Measurements from ENCODE around the gene DIAPH3.

Gene DIAPH3

DNA sequence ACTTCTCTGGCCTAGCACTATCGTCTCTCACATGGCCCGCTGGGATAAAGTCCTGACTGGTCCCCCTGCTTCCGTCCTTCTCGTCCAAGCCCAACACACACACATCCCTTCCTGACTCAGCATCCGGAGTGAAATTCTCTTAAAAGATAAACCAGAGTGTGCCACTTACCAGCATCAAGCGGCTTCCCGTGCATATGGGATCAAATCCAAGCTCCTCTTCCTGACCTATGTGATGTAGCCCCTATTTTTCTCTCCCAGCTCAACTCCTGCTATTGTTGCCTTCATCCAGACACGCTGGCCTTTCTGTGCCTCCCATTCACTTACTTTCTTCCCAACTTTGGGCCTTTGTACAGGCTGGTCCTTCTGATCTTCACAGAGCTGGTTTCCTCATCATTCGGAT is 530.4 kb downstream of the DIAPH3 start:
- H4K8ac ChIP-seq (ENCODE audit: low read length) = no peak overlapping the region
- H3K18ac ChIP-seq (ENCODE audit: low read depth in 1 of 2, low read length in 2 of 2) = no peak overlapping the region
- H3K9me3 ChIP-seq (ENCODE audit: control insufficient read depth, low read length) = peaks cover 3% of the 10 kb centered on the region
- H2BK120ac ChIP-seq (ENCODE audit: low read depth, low read length) = no peak overlapping the region
- no peak overlapping the region for H3K4ac ChIP-seq (ENCODE audit: low read depth in 1 of 2, low read length in 2 of 2)
- no peak overlapping the region for H2BK5ac ChIP-seq (ENCODE audit: low read depth, low read length, poor library complexity, severe bottlenecking)
- H3K79me1 ChIP-seq (replicated peaks; ENCODE audit: low read length, poor library complexity, severe bottlenecking) = no peaks in the 10 kb centered on the region
- no peak overlapping the region for H3K4me3 ChIP-seq (ENCODE audit: insufficient read depth in 1 of 2, low read depth in 1 of 2, low read length in 2 of 2)
- no peak overlapping the region for H3K4me2 ChIP-seq (ENCODE audit: low read length, poor library complexity, severe bottlenecking)
- no peak overlapping the region for H3K27ac ChIP-seq (ENCODE audit: low read length, poor library complexity, severe bottlenecking)
- no peak overlapping the region for H2AK5ac ChIP-seq (ENCODE audit: low read length, severe bottlenecking)
- no peak overlapping the region for H4K91ac ChIP-seq (ENCODE audit: low read length)
- no peaks in the 10 kb centered on the region for H3K36me3 ChIP-seq (ENCODE audit: control insufficient read depth in 1 of 2, insufficient read depth in 2 of 2, low read depth in 1 of 2, low read length in 2 of 2)
- H2AFZ ChIP-seq (ENCODE audit: low read depth, low read length) = no peak overlapping the region
- no peak overlapping the region for H3K14ac ChIP-seq (ENCODE audit: low read length in 2 of 2)
- H2BK15ac ChIP-seq (ENCODE audit: low read depth, poor library complexity, severe bottlenecking) = no peak overlapping the region
- H3K4me1 ChIP-seq (ENCODE audit: control insufficient read depth, insufficient read depth, low read depth, low read length) = no peaks in the 10 kb centered on the region
- H3K23ac ChIP-seq (ENCODE audit: low read length in 2 of 2) = no peak overlapping the region
- H3K27me3 ChIP-seq (ENCODE audit: control insufficient read depth in 1 of 2, insufficient read depth in 1 of 2, low read length in 2 of 2) = peaks cover 6 to 14% of the 10 kb centered on the region in 2 experiments
- H3K9ac ChIP-seq (ENCODE audit: low read length) = no peak overlapping the region
- no peak overlapping the region for H2BK12ac ChIP-seq (ENCODE audit: low read length in 2 of 2)
- 90% methylated on average over 9 of the region's 9 CpGs for WGBS
- DNase-seq = no peak

DNA sequence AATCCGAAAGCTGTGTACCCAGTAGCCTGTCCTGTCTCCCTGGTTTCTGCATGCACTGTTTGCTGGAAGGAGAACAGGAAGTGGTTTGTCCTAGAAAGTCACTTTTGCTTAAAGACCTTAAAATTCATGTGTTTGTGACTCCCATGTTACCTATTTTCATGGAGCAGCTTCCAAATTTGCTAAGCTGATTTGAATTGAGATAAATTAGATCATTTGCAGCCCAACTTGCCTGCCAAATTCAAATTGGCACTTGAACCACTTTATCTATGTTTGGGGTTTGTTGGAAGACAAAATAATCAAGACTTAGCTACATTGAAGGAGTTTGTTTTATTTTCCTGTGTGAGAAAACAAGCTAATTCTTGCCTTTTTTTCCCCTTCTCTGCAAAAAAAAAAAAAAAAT is 532.5 kb downstream of the DIAPH3 start:
- H2AFZ ChIP-seq (ENCODE audit: low read depth, low read length) = no peak overlapping the region
- no peak overlapping the region for H2AK5ac ChIP-seq (ENCODE audit: low read length, severe bottlenecking)
- H3K23ac ChIP-seq (ENCODE audit: low read length in 2 of 2) = no peak overlapping the region
- no peak overlapping the region for H3K4me3 ChIP-seq (ENCODE audit: insufficient read depth in 1 of 2, low read depth in 1 of 2, low read length in 2 of 2)
- no peaks in the 10 kb centered on the region for H3K9me3 ChIP-seq (ENCODE audit: control insufficient read depth, low read length)
- no peak overlapping the region for H2BK120ac ChIP-seq (ENCODE audit: low read depth, low read length)
- no peaks in the 10 kb centered on the region for H3K36me3 ChIP-seq (ENCODE audit: control insufficient read depth in 1 of 2, insufficient read depth in 2 of 2, low read depth in 1 of 2, low read length in 2 of 2)
- no peak overlapping the region for H4K91ac ChIP-seq (ENCODE audit: low read length)
- no peak overlapping the region for H3K4me2 ChIP-seq (ENCODE audit: low read length, poor library complexity, severe bottlenecking)
- DNase-seq = no peak
- no peak overlapping the region for H2BK12ac ChIP-seq (ENCODE audit: low read length in 2 of 2)
- no peak overlapping the region for H4K8ac ChIP-seq (ENCODE audit: low read length)
- H3K27me3 ChIP-seq (ENCODE audit: control insufficient read depth in 1 of 2, insufficient read depth in 1 of 2, low read length in 2 of 2) = peaks cover 4 to 7% of the 10 kb centered on the region in 2 experiments
- no peak overlapping the region for H2BK5ac ChIP-seq (ENCODE audit: low read depth, low read length, poor library complexity, severe bottlenecking)
- WGBS = 94% methylated on average over 1 of the region's 1 CpG
- H3K9ac ChIP-seq (ENCODE audit: low read length) = no peak overlapping the region
- no peak overlapping the region for H3K18ac ChIP-seq (ENCODE audit: low read depth in 1 of 2, low read length in 2 of 2)
- no peak overlapping the region for H3K4ac ChIP-seq (ENCODE audit: low read depth in 1 of 2, low read length in 2 of 2)
- no peak overlapping the region for H3K27ac ChIP-seq (ENCODE audit: low read length, poor library complexity, severe bottlenecking)
- no peaks in the 10 kb centered on the region for H3K4me1 ChIP-seq (ENCODE audit: control insufficient read depth, insufficient read depth, low read depth, low read length)
- no peak overlapping the region for H3K14ac ChIP-seq (ENCODE audit: low read length in 2 of 2)
- H2BK15ac ChIP-seq (ENCODE audit: low read depth, poor library complexity, severe bottlenecking) = no peak overlapping the region
- H3K79me1 ChIP-seq (replicated peaks; ENCODE audit: low read length, poor library complexity, severe bottlenecking) = no peaks in the 10 kb centered on the region

DNA sequence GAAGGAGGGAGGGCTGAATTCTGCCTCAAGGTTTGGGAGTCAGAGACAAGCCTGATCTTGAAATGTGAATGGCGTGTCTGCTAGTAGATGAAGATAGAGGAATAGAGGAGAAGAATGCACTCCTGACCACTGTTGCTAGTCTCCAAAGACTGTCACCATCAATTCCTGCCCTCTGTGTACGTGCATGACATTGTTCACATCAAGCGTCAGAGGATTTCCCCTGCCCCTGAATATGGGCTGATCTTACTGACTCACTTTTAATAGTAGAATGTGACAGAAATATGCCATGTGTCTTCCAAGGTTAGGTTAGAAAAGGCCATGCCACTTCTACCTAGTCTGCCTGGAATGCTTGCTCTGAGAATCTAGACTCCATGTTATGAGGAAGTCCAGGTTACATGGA is 538.6 kb downstream of the DIAPH3 start:
- Histone ChIP-seq H3K4me1 (ENCODE audit: control insufficient read depth, insufficient read depth, low read depth, low read length) (no peaks in the 10 kb centered on the region), H3K36me3 (ENCODE audit: control insufficient read depth in 1 of 2, insufficient read depth in 2 of 2, low read depth in 1 of 2, low read length in 2 of 2) (no peaks in the 10 kb centered on the region), H3K9me3 (ENCODE audit: control insufficient read depth, low read length) (no peaks in the 10 kb centered on the region), H3K9ac (ENCODE audit: low read length) (no peak overlapping the region), H2BK12ac (ENCODE audit: low read length in 2 of 2) (no peak overlapping the region), H2BK120ac (ENCODE audit: low read depth, low read length) (no peak overlapping the region), H3K14ac (ENCODE audit: low read length in 2 of 2) (no peak overlapping the region), H3K27me3 (ENCODE audit: control insufficient read depth in 1 of 2, insufficient read depth in 1 of 2, low read length in 2 of 2) (peaks cover 0 to 4% of the 10 kb centered on the region in 2 experiments), H2AK5ac (ENCODE audit: low read length, severe bottlenecking) (no peak overlapping the region), H2AFZ (ENCODE audit: low read depth, low read length) (no peak overlapping the region), H2BK15ac (ENCODE audit: low read depth, poor library complexity, severe bottlenecking) (no peak overlapping the region), H4K91ac (ENCODE audit: low read length) (no peak overlapping the region), H3K23ac (ENCODE audit: low read length in 2 of 2) (no peak overlapping the region), H2BK5ac (ENCODE audit: low read depth, low read length, poor library complexity, severe bottlenecking) (no peak overlapping the region), H3K4me3 (ENCODE audit: insufficient read depth in 1 of 2, low read depth in 1 of 2, low read length in 2 of 2) (no peak overlapping the region), H3K27ac (ENCODE audit: low read length, poor library complexity, severe bottlenecking) (no peak overlapping the region), H3K18ac (ENCODE audit: low read depth in 1 of 2, low read length in 2 of 2) (no peak overlapping the region), H3K4ac (ENCODE audit: low read depth in 1 of 2, low read length in 2 of 2) (no peak overlapping the region), H3K79me1 (replicated peaks; ENCODE audit: low read length, poor library complexity, severe bottlenecking) (no peaks in the 10 kb centered on the region), H3K4me2 (ENCODE audit: low read length, poor library complexity, severe bottlenecking) (no peak overlapping the region), H4K8ac (ENCODE audit: low read length) (no peak overlapping the region)
- DNase-seq = no peak
- 86% methylated on average over 3 of the region's 3 CpGs for WGBS

- Histone ChIP-seq H3K9ac (ENCODE audit: low read length) (no peak overlapping the region), H3K27me3 (ENCODE audit: control insufficient read depth in 1 of 2, insufficient read depth in 1 of 2, low read length in 2 of 2) (peaks cover 0 to 4% of the 10 kb centered on the region in 2 experiments), H4K8ac (ENCODE audit: low read length) (no peak overlapping the region), H3K79me1 (replicated peaks; ENCODE audit: low read length, poor library complexity, severe bottlenecking) (no peaks in the 10 kb centered on the region), H3K18ac (ENCODE audit: low read depth in 1 of 2, low read length in 2 of 2) (no peak overlapping the region), H3K36me3 (ENCODE audit: control insufficient read depth in 1 of 2, insufficient read depth in 2 of 2, low read depth in 1 of 2, low read length in 2 of 2) (no peaks in the 10 kb centered on the region), H3K9me3 (ENCODE audit: control insufficient read depth, low read length) (peaks cover 12% of the 10 kb centered on the region), H3K4me2 (ENCODE audit: low read length, poor library complexity, severe bottlenecking) (no peak overlapping the region), H3K27ac (ENCODE audit: low read length, poor library complexity, severe bottlenecking) (no peak overlapping the region), H2AFZ (ENCODE audit: low read depth, low read length) (no peak overlapping the region), H2AK5ac (ENCODE audit: low read length, severe bottlenecking) (no peak overlapping the region), H4K91ac (ENCODE audit: low read length) (no peak overlapping the region), H3K23ac (ENCODE audit: low read length in 2 of 2) (no peak overlapping the region), H3K4me1 (ENCODE audit: control insufficient read depth, insufficient read depth, low read depth, low read length) (no peaks in the 10 kb centered on the region), H3K4ac (ENCODE audit: low read depth in 1 of 2, low read length in 2 of 2) (no peak overlapping the region), H2BK5ac (ENCODE audit: low read depth, low read length, poor library complexity, severe bottlenecking) (no peak overlapping the region), H2BK120ac (ENCODE audit: low read depth, low read length) (no peak overlapping the region), H2BK15ac (ENCODE audit: low read depth, poor library complexity, severe bottlenecking) (no peak overlapping the region), H2BK12ac (ENCODE audit: low read length in 2 of 2) (no peak overlapping the region), H3K4me3 (ENCODE audit: insufficient read depth in 1 of 2, low read depth in 1 of 2, low read length in 2 of 2) (no peak overlapping the region), H3K14ac (ENCODE audit: low read length in 2 of 2) (no peak overlapping the region)
- WGBS = 56% methylated on average over 4 of the region's 4 CpGs
- DNase-seq = no peak
Observed at GRCh38 chr13:59623206-59623915, 540.4 kb downstream of the DIAPH3 start.

All from mesenchymal stem cell (in vitro differentiated cells and primary cell).